H1 (cell line): Measurements from ENCODE around the gene SYTL5. TPM values are rescaled to one million over a fixed set of nuclear protein-coding genes. Genes with fewer than 3 reads are reported as not detected.

Experiments used
- CTCF ChIA-PET: fragments of 300-600 bp; sonication (Branson Sonifier 250); formaldehyde crosslinking; loops from one replicate; lab custom pipeline; 2021; ENCODE audit not compliant: partially characterized antibody; lab: Charles Lee
- POLR2A ChIA-PET: fragments of 300-600 bp; sonication (Branson Sonifier 250); formaldehyde crosslinking; loops from one replicate; lab custom pipeline; 2021; ENCODE audit warnings: inconsistent platforms; ENCODE audit not compliant: partially characterized antibody; lab: Charles Lee
- DNase-seq, 2 experiments: peaks; one replicate each; pipeline versions ENCODE4 v3.0.0 to v3.0.0-alpha.2; 2010 to 2022; ENCODE audit warnings: low spot score in 2 of 2, low read depth in 1 of 2, mixed read lengths in 1 of 2
- FAIRE-seq: peaks from 2 replicates; lab custom pipeline; 2011; peaks lifted over from hg19 to GRCh38; lab: Jason Lieb, UNC
- H2AFZ ChIP-seq: 2 replicates; pipeline ENCODE4 v1.8.1; 2012; ENCODE audit warnings: low read length, inconsistent platforms
- H2AK5ac ChIP-seq: 2 replicates; pipeline ENCODE4 v1.6.1; 2013; ENCODE audit warnings: low read depth, low read length
- H2BK120ac ChIP-seq: replicated peaks from 2 replicates; pipeline ENCODE3; 2013; ENCODE audit warnings: low read depth, low read length, inconsistent platforms
- H2BK12ac ChIP-seq: 2 replicates; pipeline ENCODE4 v1.6.1; 2013; ENCODE audit warnings: low read depth, low read length
- H2BK15ac ChIP-seq: 2 replicates; pipeline ENCODE4 v1.6.1; 2013; ENCODE audit warnings: low read length
- H2BK20ac ChIP-seq: 2 replicates; pipeline ENCODE4 v1.6.1; 2013; ENCODE audit warnings: low read length
- H2BK5ac ChIP-seq: 2 replicates; pipeline ENCODE4 v1.6.1; 2013; ENCODE audit warnings: low read depth, low read length
- H3K14ac ChIP-seq: 2 replicates; pipeline ENCODE4 v1.6.1; 2013; ENCODE audit warnings: inconsistent platforms; ENCODE audit not compliant: insufficient read length
- H3K18ac ChIP-seq: 2 replicates; pipeline ENCODE4 v1.6.1; 2013; ENCODE audit warnings: low read length; ENCODE audit errors: extremely low read depth
- H3K23ac ChIP-seq: 2 replicates; pipeline ENCODE4 v1.6.1; 2013; ENCODE audit warnings: inconsistent platforms; ENCODE audit not compliant: insufficient read length
- H3K23me2 ChIP-seq: 2 replicates; pipeline ENCODE4 v1.6.1; 2013; ENCODE audit warnings: low read depth, low read length
- H3K27ac ChIP-seq: 2 replicates; pipeline ENCODE4 v1.6.1; 2011; ENCODE audit warnings: low read depth, low read length, inconsistent platforms
- H3K27me3 ChIP-seq, 4 experiments: replicated peaks in 1 of 4; 1 replicate in 1 of 4; 2 replicates in 3 of 4; pipeline versions ENCODE4 v1.6.1 to v1.8.1; 2011 to 2013; ENCODE audit warnings: low read length in 3 of 4, mild to moderate bottlenecking in 3 of 4, inconsistent platforms in 2 of 4, mixed read lengths in 2 of 4, moderate library complexity in 1 of 4; ENCODE audit not compliant: control insufficient read depth in 3 of 4, insufficient read depth in 3 of 4; ENCODE audit errors: extremely low read depth in 1 of 4
- H3K36me3 ChIP-seq, 4 experiments: 2 replicates each; pipeline versions ENCODE4 v1.6.1 to v1.8.1; 2011 to 2013; ENCODE audit warnings: mild to moderate bottlenecking in 4 of 4, low read length in 3 of 4, moderate library complexity in 2 of 4, control low read depth in 1 of 4, inconsistent platforms in 1 of 4; ENCODE audit not compliant: insufficient read depth in 4 of 4, control insufficient read depth in 2 of 4
- H3K4ac ChIP-seq: replicated peaks from 2 replicates; pipeline ENCODE3; 2013; ENCODE audit warnings: low read length, low read depth, mixed read lengths, inconsistent platforms; ENCODE audit not compliant: insufficient read length
- H3K4me1 ChIP-seq, 4 experiments: replicated peaks in 1 of 4; 1 replicate in 1 of 4; 2 replicates in 3 of 4; pipeline versions ENCODE4 v1.6.1 to v1.8.1; 2011 to 2013; ENCODE audit warnings: low read length in 3 of 4, inconsistent platforms in 2 of 4, mixed read lengths in 1 of 4; ENCODE audit not compliant: insufficient read depth in 4 of 4, control insufficient read depth in 3 of 4
- H3K4me2 ChIP-seq, 2 experiments: 2 replicates each; pipeline versions ENCODE4 v1.6.1 to v1.8.1; 2011 to 2013; ENCODE audit warnings: low read depth in 2 of 2, low read length in 2 of 2, control low read depth in 1 of 2, inconsistent platforms in 1 of 2, mild to moderate bottlenecking in 1 of 2; ENCODE audit not compliant: insufficient read depth in 1 of 2
- H3K4me3 ChIP-seq, 4 experiments: fragments of 200-600, 300-600 bp in 1 of 4; sonication (generic), shearing (Covaris generic), sonication (Bioruptor Twin) in 1 of 4; 2 replicates each; pipeline versions ENCODE4 v1.5.1 to v1.8.1; 2011 to 2016; ENCODE audit warnings: low read length in 4 of 4, low read depth in 3 of 4, control low read depth in 2 of 4, inconsistent platforms in 2 of 4, mild to moderate bottlenecking in 2 of 4, mixed read lengths in 1 of 4, moderate library complexity in 1 of 4; ENCODE audit not compliant: insufficient read depth in 2 of 4; ENCODE audit errors: extremely low read depth in 1 of 4
- H3K56ac ChIP-seq: replicated peaks from 2 replicates; pipeline ENCODE3; 2013; ENCODE audit warnings: low read depth, mild to moderate bottlenecking, mixed read lengths, low read length, inconsistent platforms; ENCODE audit not compliant: insufficient read length
- H3K79me1 ChIP-seq: 2 replicates; pipeline ENCODE4 v1.6.1; 2013; ENCODE audit warnings: low read depth, low read length, control low read depth
- H3K79me2 ChIP-seq, 2 experiments: 2 replicates each; pipeline versions ENCODE4 v1.6.1 to v1.8.1; 2012 to 2013; ENCODE audit warnings: low read length in 2 of 2, mild to moderate bottlenecking in 2 of 2, inconsistent platforms in 1 of 2; ENCODE audit not compliant: insufficient read depth in 2 of 2, control insufficient read depth in 1 of 2
- H3K9ac ChIP-seq, 4 experiments: replicated peaks in 1 of 4; 1 replicate in 1 of 4; 2 replicates in 3 of 4; pipeline versions ENCODE4 v1.6.1 to v1.8.1; 2011 to 2013; ENCODE audit warnings: low read depth in 3 of 4, low read length in 3 of 4, control low read depth in 2 of 4, mild to moderate bottlenecking in 2 of 4, moderate library complexity in 2 of 4, inconsistent platforms in 1 of 4; ENCODE audit errors: extremely low read depth in 1 of 4
- H3K9me3 ChIP-seq, 2 experiments: 2 replicates each; pipeline versions ENCODE4 v1.6.1 to v1.8.1; 2012 to 2013; ENCODE audit warnings: mild to moderate bottlenecking in 2 of 2, moderate library complexity in 2 of 2, control low read depth in 1 of 2, inconsistent platforms in 1 of 2, low read depth in 1 of 2, low read length in 1 of 2, mixed read lengths in 1 of 2; ENCODE audit not compliant: insufficient read depth in 2 of 2
- H4K20me1 ChIP-seq, 2 experiments: replicated peaks in 1 of 2; 2 replicates each; pipeline versions ENCODE3 to v1.8.1; 2011 to 2013; ENCODE audit warnings: inconsistent platforms in 2 of 2, low read length in 2 of 2, mild to moderate bottlenecking in 1 of 2; ENCODE audit not compliant: insufficient read depth in 2 of 2, control insufficient read depth in 1 of 2
- H4K5ac ChIP-seq: 2 replicates; pipeline ENCODE4 v1.6.1; 2013; ENCODE audit warnings: low read length, low read depth, mixed read lengths, inconsistent platforms; ENCODE audit not compliant: insufficient read length
- H4K8ac ChIP-seq: 2 replicates; pipeline ENCODE4 v1.8.0; 2013; ENCODE audit warnings: mild to moderate bottlenecking, moderate library complexity, low read length, inconsistent platforms; ENCODE audit not compliant: insufficient read depth; ENCODE audit errors: extremely low read depth
- H4K91ac ChIP-seq: replicated peaks from 2 replicates; pipeline ENCODE3; 2013; ENCODE audit warnings: low read length, mixed read lengths, inconsistent platforms; ENCODE audit not compliant: insufficient read length
- CBX5 ChIP-seq: fragments of 300-800, 300-1000 bp; sonication (generic); IDR thresholded peaks from 2 replicates; pipeline ENCODE4 v1.7.1; 2016; ENCODE audit warnings: antibody characterized with exemption, low read length, low read depth
- CBX8 ChIP-seq: fragments of 300-800, 300-1000 bp; sonication (generic); IDR thresholded peaks from 2 replicates; pipeline ENCODE4 v1.7.1; 2016; ENCODE audit warnings: low read depth, low read length, borderline replicate concordance
- EZH2 ChIP-seq: fragments of 200-600 bp; sonication (generic); IDR thresholded peaks from 2 replicates; pipeline ENCODE4 v1.7.1; 2012; ENCODE audit warnings: low read depth, mild to moderate bottlenecking, moderate library complexity, low read length, inconsistent platforms; ENCODE audit not compliant: severe bottlenecking
- KDM1A ChIP-seq: fragments of 200-600, 300-600 bp; sonication (generic); IDR thresholded peaks from 2 replicates; pipeline ENCODE4 v1.7.1; 2016; ENCODE audit warnings: mild to moderate bottlenecking, low read length, borderline replicate concordance
- NRF1 ChIP-seq: IDR thresholded peaks from 2 replicates; pipeline ENCODE4 v1.6.1; 2011; ENCODE audit warnings: mild to moderate bottlenecking, low read depth, low read length, improper control_type of control experiment
- POLR2AphosphoS5 ChIP-seq: IDR thresholded peaks from 2 replicates; pipeline ENCODE4 v1.6.1; 2011; ENCODE audit warnings: low read depth, low read length
- POU5F1 ChIP-seq: IDR thresholded peaks from 2 replicates; pipeline ENCODE4 v1.6.1; 2011; ENCODE audit warnings: low read depth, mild to moderate bottlenecking, low read length, moderate library complexity
- RAD21 ChIP-seq, 2 experiments: IDR thresholded peaks in 1 of 2; conservative IDR thresholded peaks in 1 of 2; 2 replicates each; pipeline ENCODE4 v1.6.1; 2011; ENCODE audit warnings: low read depth in 2 of 2, low read length in 2 of 2, improper control_type of control experiment in 1 of 2, inconsistent platforms in 1 of 2, mild to moderate bottlenecking in 1 of 2, moderate library complexity in 1 of 2
- SP2 ChIP-seq: IDR thresholded peaks from 2 replicates; pipeline ENCODE4 v1.6.1; 2012; ENCODE audit warnings: mild to moderate bottlenecking, low read length, inconsistent platforms
- SRF ChIP-seq: IDR thresholded peaks from 2 replicates; pipeline ENCODE4 v1.6.1; 2011; ENCODE audit warnings: mild to moderate bottlenecking, low read depth, low read length, moderate library complexity
- WGBS, 2 experiments: shearing (Covaris generic) in 1 of 2; methylation state at CpG; one replicate each; pipeline versions ENCODE4 v1.1.6 to v1.1.7; 2013 to 2015; ENCODE audit warnings: low lambda C conversion rate in 2 of 2, mixed read lengths in 2 of 2, inconsistent platforms in 1 of 2, low coverage in 1 of 2, missing lambda C conversion rate in 1 of 2; ENCODE audit not compliant: insufficient replicate concordance in 2 of 2, insufficient coverage in 1 of 2, insufficient read length in 1 of 2; ENCODE audit errors: extremely low coverage in 1 of 2, missing lambda C conversion rate in 1 of 2; 5-methylcytosine and 5-hydroxymethylcytosine counted together
- polyA plus RNA-seq, 7 experiments: library from polyadenylated mRNA; depleted of rRNA in 3 of 7; stranded (reverse) in 5 of 7; unstranded in 2 of 7; fragments of >200 nt in 5 of 7; fragments of 200-250 nt in 2 of 7; gene quantifications; 1 replicate in 5 of 7; 2 replicates in 1 of 7; 4 replicates in 1 of 7; pipeline versions ENCODE4 v1.2.1 to v1.2.3, GENCODE V29; 2011 to 2013; ENCODE audit warnings: missing spikeins in 2 of 7, mixed read lengths in 2 of 7
- total RNA-seq: library from RNA; stranded (reverse); fragmentation: NEBNext Ultra II Directional; extraction: Animal tissue kit (Norgen Biotek cat#: 25700); gene quantifications from 2 replicates; pipeline ENCODE4 v1.2.1, GENCODE V29; 2021
- TF ChIP-seq, protein P1 (sequence below): IDR thresholded peaks from 2 replicates; pipeline ENCODE4 v1.6.1; 2011; ENCODE audit warnings: low read length, improper control_type of control experiment
- TF ChIP-seq, protein P2 (sequence below): IDR thresholded peaks from 2 replicates; pipeline ENCODE4 v1.6.1; 2011; ENCODE audit warnings: low read depth, mild to moderate bottlenecking, low read length; ENCODE audit not compliant: insufficient read depth
- TF ChIP-seq, protein P3 (sequence below): IDR thresholded peaks from 2 replicates; pipeline ENCODE4 v1.6.1; 2012; ENCODE audit warnings: inconsistent platforms

SYTL5 gene
- total and polyA plus RNA-seq, 2 of the 8 experiments (the other 6 are each of a cell fraction or from before 2014, with no cell fraction given), result 0.15 to 0.52 TPM

DNA sequence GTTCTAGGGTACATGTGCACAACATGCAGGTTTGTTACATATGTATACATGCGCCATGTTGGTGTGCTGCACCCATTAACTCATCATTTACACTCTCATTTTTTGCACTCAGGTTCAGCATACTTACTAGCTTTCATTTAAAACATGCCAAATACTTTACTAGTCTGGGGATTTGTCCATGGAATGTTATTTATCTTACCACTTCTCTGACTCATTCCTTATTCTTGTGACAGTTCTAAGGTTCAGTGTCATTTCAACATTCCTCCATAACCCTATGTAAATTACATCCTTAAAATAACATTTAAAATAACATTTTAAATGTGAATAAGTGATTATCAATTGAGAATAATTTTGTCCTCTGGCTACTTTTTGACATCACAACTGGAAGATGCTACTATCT, 19.5 kb upstream of the SYTL5 start:
- DNase-seq (no peak), FAIRE-seq (no peak)
- H3K56ac ChIP-seq, result no peak overlapping the region
- H3K79me1 ChIP-seq, result no peaks in the 10 kb centered on the region
- H4K5ac ChIP-seq, result no peak overlapping the region
- no peaks in the 10 kb centered on the region for H3K36me3 ChIP-seq
- no peak overlapping the region for H2AK5ac ChIP-seq
- 91% methylated on average over 1 of the region's 1 CpG; no CpG with 5 or more reads in 1 of the 2 experiments for WGBS, 2 experiments
- H3K27me3 ChIP-seq, result no peaks in the 10 kb centered on the region
- H3K79me2 ChIP-seq, result no peaks in the 10 kb centered on the region
- no peak overlapping the region for H2BK5ac ChIP-seq
- no peak overlapping the region for H3K4ac ChIP-seq
- H3K4me3 ChIP-seq, result no peak overlapping the region
- H3K23ac ChIP-seq, result no peak overlapping the region
- H3K14ac ChIP-seq, result no peak overlapping the region
- no peak overlapping the region for H2BK120ac ChIP-seq
- no peak overlapping the region for H2AFZ ChIP-seq
- no peak overlapping the region for H2BK15ac ChIP-seq
- no peak overlapping the region for H3K27ac ChIP-seq
- no peak overlapping the region for H2BK12ac ChIP-seq
- H3K9ac ChIP-seq, result no peak overlapping the region
- H3K4me2 ChIP-seq, result no peak overlapping the region
- no peaks in the 10 kb centered on the region for H3K23me2 ChIP-seq
- no peak overlapping the region for H3K18ac ChIP-seq
- H3K9me3 ChIP-seq, result no peaks in the 10 kb centered on the region
- H2BK20ac ChIP-seq, result no peak overlapping the region
- POLR2A ChIA-PET, result no interaction called here
- no peak overlapping the region for H4K91ac ChIP-seq
- H3K4me1 ChIP-seq, result no peaks in the 10 kb centered on the region
- H4K8ac ChIP-seq, result no peak overlapping the region
- no peaks in the 10 kb centered on the region for H4K20me1 ChIP-seq
- CTCF ChIA-PET, result no interaction called here
- TF ChIP-seq SRF (no peak), POU5F1 (no peak), NRF1 (no peak), CBX8 (no peak), KDM1A (no peak), EZH2 (no peak), CBX5 (no peak), RAD21 (IDR thresholded peaks at IDR 0.05 in 1 of 2, conservative IDR thresholded peaks at IDR 0.05 in 1 of 2; ENCODE audit: low read depth in 2 of 2, low read length in 2 of 2) (no peak), SP2 (no peak), POLR2AphosphoS5 (no peak)
- TF ChIP-seq, protein P1, sequence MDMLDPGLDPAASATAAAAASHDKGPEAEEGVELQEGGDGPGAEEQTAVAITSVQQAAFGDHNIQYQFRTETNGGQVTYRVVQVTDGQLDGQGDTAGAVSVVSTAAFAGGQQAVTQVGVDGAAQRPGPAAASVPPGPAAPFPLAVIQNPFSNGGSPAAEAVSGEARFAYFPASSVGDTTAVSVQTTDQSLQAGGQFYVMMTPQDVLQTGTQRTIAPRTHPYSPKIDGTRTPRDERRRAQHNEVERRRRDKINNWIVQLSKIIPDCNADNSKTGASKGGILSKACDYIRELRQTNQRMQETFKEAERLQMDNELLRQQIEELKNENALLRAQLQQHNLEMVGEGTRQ, result no peak
- TF ChIP-seq, protein P2, sequence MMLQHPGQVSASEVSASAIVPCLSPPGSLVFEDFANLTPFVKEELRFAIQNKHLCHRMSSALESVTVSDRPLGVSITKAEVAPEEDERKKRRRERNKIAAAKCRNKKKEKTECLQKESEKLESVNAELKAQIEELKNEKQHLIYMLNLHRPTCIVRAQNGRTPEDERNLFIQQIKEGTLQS, result no peak
- TF ChIP-seq, protein P3, sequence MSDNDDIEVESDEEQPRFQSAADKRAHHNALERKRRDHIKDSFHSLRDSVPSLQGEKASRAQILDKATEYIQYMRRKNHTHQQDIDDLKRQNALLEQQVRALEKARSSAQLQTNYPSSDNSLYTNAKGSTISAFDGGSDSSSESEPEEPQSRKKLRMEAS, result no peak
